ENCODE data around the gene MYLK. TPM values are rescaled to one million over a fixed set of nuclear protein-coding genes. Genes with fewer than 3 reads are reported as not detected.

MYLK gene
- total RNA-seq, 2 donors from 2014 or later, result 2.1 to 52.1 TPM

DNA sequence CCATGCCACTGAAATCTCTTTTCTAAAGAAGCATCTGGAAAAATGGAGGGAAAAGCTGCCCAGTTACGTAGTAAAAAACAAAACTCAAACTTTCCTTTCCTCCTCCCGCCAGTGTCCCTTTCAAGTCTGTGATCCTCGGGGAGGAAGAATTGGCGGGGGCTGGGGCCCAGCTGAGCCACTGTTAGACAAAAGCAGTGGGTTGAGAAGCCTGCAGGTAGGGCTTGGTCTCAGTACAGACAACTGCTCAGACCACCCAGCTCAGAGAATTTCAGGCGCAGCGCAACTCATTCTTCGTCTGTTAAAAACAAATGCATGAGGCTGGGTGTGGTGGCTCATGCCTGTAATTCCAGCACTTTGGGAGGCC, 117.1 kb downstream of the MYLK start:
- no peak for DNase-seq
- H3K9me3 ChIP-seq (ENCODE audit: control insufficient read depth, low read length, poor library complexity, severe bottlenecking), result no peaks in the 10 kb centered on the region
- H3K36me3 Mint-ChIP-seq (ENCODE audit: low read depth), result no peaks in the 10 kb centered on the region
- H3K4me3 Mint-ChIP-seq, result no peak overlapping the region
- ATAC-seq, result no peak
- peaks cover 40% of the 10 kb centered on the region for H3K27me3 Mint-ChIP-seq
- H3K27ac Mint-ChIP-seq, result no peak overlapping the region
- no peaks in the 10 kb centered on the region for H3K4me1 Mint-ChIP-seq

DNA sequence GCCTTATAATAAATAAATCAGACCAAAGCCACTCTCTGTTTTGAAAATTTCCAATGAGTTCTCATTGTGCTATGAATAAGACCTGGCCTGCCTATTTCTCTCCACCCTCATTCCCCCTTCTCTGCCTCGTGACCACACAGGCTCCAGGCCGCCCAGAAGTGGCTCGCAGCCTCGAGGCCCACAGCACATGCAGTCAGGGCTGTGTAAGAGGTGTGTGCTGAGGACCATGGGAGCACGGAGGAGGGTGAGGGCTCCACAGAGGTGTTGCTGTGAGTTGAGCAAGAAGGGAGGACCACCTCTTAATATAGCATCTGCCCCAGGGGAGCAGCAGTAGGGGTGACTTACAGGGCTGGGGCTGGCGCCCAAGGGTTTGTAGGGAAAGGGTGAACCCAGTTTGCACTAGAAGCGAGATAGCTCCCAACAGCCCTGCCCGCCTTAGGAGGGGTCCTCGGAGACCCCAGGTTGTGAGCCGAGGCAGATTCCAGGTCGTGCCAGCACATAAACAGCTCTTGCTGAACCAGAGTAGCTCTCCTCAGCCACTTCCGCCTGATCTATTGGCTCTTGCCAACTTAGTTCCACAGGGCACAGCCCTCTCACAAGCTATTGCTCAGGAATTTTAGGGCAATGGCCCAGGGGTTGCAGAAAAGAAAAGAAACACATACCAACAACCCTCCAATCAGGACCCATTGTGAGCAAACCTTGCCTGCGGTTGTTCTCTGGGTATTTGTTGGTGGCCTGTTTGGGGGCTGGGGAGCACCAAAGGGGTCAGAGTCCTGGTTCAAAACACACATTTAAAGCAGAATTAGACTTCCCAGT, 117.7 kb downstream of the MYLK start:
- H3K4me1 Mint-ChIP-seq, result no peaks in the 10 kb centered on the region
- H3K4me3 Mint-ChIP-seq, result no peak overlapping the region
- no peak overlapping the region for H3K27ac Mint-ChIP-seq
- ATAC-seq (no peak), DNase-seq (no peak)
- H3K9me3 ChIP-seq (ENCODE audit: control insufficient read depth, low read length, poor library complexity, severe bottlenecking), result no peaks in the 10 kb centered on the region
- no peaks in the 10 kb centered on the region for H3K36me3 Mint-ChIP-seq (ENCODE audit: low read depth)
- H3K27me3 Mint-ChIP-seq, result peaks cover 35% of the 10 kb centered on the region

DNA sequence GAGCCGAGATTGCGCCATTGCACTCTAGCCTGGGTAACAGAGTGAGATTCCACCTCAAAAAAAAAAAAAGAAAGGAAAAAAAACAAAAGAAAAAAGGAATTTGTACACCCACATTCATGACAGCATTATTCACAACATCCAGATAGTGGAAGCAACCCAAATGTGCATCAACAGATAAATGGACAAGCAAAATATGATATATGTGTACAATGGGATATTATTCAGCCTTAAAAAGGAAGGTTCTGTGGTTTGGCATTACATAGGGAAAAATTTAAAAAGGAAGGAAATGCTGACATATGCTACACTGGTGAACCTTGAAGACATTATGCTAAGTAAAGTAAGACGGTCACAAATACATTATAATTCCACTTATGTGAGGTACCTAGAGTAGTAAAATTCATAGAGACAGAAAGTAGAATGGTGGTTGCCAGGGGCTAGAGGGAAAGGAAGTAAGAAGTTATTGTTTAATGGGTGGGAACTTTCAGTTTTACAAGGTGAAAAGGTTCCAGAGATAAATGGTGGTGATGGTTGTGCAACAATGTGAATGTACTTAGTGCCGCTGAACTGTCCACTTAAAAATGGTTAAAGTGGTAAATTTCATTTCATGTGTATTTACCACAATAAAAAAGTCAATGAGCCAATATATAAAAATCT, 118.5 kb downstream of the MYLK start:
- H3K27ac Mint-ChIP-seq, result no peak overlapping the region
- DNase-seq, result no peak
- peaks cover 33% of the 10 kb centered on the region for H3K27me3 Mint-ChIP-seq
- no peak for ATAC-seq
- no peaks in the 10 kb centered on the region for H3K36me3 Mint-ChIP-seq (ENCODE audit: low read depth)
- H3K9me3 ChIP-seq (ENCODE audit: control insufficient read depth, low read length, poor library complexity, severe bottlenecking), result no peaks in the 10 kb centered on the region
- H3K4me3 Mint-ChIP-seq, result no peak overlapping the region
- H3K4me1 Mint-ChIP-seq, result no peaks in the 10 kb centered on the region

DNA sequence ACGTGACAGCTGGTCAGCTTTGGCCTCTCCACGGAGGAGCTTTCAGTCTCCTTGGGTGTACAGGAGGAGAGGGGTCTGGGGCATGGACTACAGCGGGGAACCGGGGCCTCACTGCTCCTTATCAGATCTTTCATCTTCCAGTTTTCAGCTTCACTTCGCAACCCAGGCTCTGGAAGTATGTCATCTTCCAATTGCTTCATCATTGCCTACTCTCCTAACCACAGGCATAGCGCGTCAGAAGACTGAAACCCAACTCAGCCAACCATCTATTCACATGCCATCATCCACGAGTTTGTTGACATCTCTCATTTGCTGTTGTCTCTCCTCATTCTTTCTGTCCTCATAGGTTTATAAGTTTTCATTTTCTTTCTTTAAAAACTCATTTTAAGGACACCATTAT, 119.5 kb downstream of the MYLK start:
- Mint-ChIP-seq H3K4me1 (no peaks in the 10 kb centered on the region), H3K27ac (no peak overlapping the region), H3K27me3 (peaks cover 36% of the 10 kb centered on the region), H3K36me3 (ENCODE audit: low read depth) (no peaks in the 10 kb centered on the region), H3K4me3 (no peak overlapping the region)
- no peaks in the 10 kb centered on the region for H3K9me3 ChIP-seq (ENCODE audit: control insufficient read depth, low read length, poor library complexity, severe bottlenecking)
- DNase-seq, result no peak
- no peak for ATAC-seq

DNA sequence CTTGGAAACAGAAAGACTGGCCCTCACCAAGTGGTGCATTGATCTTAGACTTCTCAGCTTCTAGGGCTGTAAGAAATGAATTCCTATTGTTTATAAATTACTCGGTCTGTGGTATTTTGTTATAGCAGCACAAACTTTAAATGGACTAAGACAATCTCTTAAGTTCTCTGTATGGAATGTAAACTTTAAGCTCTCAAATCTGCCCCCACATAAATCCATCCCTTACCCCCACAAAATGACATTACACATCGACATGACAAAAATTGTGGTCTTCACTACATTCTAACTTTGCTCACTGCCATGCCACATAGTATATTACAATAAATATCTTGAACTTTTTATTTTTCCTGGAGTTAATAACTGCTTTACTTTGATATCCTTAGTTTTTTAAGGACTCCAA, 121.3 kb downstream of the MYLK start:
- Mint-ChIP-seq H3K27me3 (peaks cover 44% of the 10 kb centered on the region), H3K4me3 (no peak overlapping the region), H3K36me3 (ENCODE audit: low read depth) (no peaks in the 10 kb centered on the region), H3K4me1 (no peaks in the 10 kb centered on the region), H3K27ac (no peak overlapping the region)
- no peaks in the 10 kb centered on the region for H3K9me3 ChIP-seq (ENCODE audit: control insufficient read depth, low read length, poor library complexity, severe bottlenecking)
- ATAC-seq, result no peak
- no peak for DNase-seq

DNA sequence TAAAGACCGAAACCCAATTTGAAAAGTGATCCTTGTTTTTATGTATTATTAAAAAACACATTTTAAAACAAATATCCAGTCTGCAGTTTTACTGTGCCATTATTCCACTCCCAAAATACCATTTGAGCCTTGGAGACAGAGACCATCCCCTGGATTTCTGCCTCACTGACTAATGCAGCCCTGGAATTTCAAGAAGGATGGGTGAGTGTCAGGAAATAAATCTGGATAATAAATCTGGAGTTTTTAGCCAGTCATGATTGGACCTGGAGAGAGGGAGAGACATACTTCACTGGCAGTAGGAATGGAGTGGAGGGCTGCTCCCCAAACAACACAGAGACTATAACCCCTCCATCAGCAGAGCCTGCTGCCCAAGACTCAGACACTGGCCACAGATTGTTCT, 123.3 kb downstream of the MYLK start:
- Mint-ChIP-seq H3K36me3 (ENCODE audit: low read depth) (no peaks in the 10 kb centered on the region), H3K4me1 (peaks cover 2% of the 10 kb centered on the region), H3K27ac (no peak overlapping the region), H3K27me3 (peaks cover 47% of the 10 kb centered on the region), H3K4me3 (no peak overlapping the region)
- DNase-seq, result no peak
- ATAC-seq, result no peak
- no peaks in the 10 kb centered on the region for H3K9me3 ChIP-seq (ENCODE audit: control insufficient read depth, low read length, poor library complexity, severe bottlenecking)

DNA sequence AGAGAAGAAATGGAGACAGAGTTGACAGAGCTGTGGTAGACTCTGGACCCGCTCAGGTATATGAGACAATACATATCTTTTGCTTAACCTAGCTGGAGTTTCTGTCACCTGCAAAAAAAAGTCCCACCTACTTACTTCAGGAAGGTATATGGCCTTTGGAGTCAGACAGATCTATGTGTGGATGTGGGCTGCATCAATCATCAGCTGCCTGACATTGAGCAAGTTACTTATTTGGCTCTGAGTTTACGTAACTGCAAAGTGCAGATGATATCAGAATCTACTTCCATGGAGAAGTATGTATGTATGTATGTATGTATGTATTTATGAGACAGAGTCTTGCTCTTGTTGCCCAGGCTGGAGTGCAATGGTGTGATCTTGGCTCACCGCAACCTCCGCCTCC, 124.3 kb downstream of the MYLK start:
- peaks cover 40% of the 10 kb centered on the region for H3K27me3 Mint-ChIP-seq
- ATAC-seq (no peak), DNase-seq (no peak)
- H3K9me3 ChIP-seq (ENCODE audit: control insufficient read depth, low read length, poor library complexity, severe bottlenecking), result no peaks in the 10 kb centered on the region
- no peak overlapping the region for H3K4me3 Mint-ChIP-seq
- peaks cover 2% of the 10 kb centered on the region for H3K4me1 Mint-ChIP-seq
- H3K36me3 Mint-ChIP-seq (ENCODE audit: low read depth), result no peaks in the 10 kb centered on the region
- no peak overlapping the region for H3K27ac Mint-ChIP-seq

DNA sequence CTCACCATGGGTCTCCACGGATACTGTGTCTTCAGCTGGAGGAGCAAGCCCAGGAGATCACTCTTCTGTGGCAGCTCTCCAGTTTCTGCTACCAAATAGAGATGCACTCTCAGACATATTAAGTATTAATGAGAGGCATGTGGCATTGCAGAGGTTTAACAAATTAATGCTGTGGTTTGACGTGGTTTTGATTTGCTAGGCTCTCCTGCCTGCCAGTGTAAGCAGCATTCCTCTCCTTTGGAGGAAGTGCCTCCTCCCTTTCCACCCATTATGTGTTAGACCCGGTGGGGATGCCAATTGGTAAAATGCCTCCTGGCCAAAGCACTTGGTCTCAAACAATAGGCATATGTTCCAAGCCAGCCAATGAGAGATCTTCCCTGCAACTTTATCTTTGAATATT, 124.8 kb downstream of the MYLK start:
- no peaks in the 10 kb centered on the region for H3K9me3 ChIP-seq (ENCODE audit: control insufficient read depth, low read length, poor library complexity, severe bottlenecking)
- peaks cover 36% of the 10 kb centered on the region for H3K27me3 Mint-ChIP-seq
- H3K36me3 Mint-ChIP-seq (ENCODE audit: low read depth), result no peaks in the 10 kb centered on the region
- H3K4me3 Mint-ChIP-seq, result no peak overlapping the region
- H3K27ac Mint-ChIP-seq, result no peak overlapping the region
- ATAC-seq (no peak), DNase-seq (no peak)
- peaks cover 2% of the 10 kb centered on the region for H3K4me1 Mint-ChIP-seq

DNA sequence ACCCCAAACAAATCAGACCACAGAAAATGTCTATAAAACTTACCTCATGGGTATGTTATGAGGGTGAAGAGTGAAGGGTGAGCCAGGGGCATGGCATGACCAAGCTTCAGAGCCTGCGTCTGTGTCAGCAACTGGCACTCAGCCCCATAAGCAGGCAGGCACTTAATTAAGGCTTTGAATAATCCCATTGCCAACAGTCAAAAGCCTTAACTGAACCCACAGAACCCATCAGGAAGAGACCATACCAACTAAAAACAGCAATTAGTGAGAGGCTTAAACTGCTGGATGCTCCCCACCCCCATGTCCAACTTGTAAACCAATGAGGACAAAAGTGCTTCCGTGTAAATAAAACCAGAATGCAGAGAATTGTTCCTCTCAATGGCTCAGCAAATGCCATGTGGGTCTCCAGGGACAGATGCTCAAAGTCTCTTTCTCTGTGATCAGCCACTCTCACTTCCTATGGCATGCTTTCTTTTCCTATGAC, 126.0 kb downstream of the MYLK start:
- DNase-seq, result no peak
- peaks cover 2% of the 10 kb centered on the region for H3K4me1 Mint-ChIP-seq
- H3K27me3 Mint-ChIP-seq, result peaks cover 36% of the 10 kb centered on the region
- H3K36me3 Mint-ChIP-seq (ENCODE audit: low read depth), result no peaks in the 10 kb centered on the region
- H3K4me3 Mint-ChIP-seq, result no peak overlapping the region
- H3K9me3 ChIP-seq (ENCODE audit: control insufficient read depth, low read length, poor library complexity, severe bottlenecking), result no peaks in the 10 kb centered on the region
- no peak overlapping the region for H3K27ac Mint-ChIP-seq
- no peak for ATAC-seq

DNA sequence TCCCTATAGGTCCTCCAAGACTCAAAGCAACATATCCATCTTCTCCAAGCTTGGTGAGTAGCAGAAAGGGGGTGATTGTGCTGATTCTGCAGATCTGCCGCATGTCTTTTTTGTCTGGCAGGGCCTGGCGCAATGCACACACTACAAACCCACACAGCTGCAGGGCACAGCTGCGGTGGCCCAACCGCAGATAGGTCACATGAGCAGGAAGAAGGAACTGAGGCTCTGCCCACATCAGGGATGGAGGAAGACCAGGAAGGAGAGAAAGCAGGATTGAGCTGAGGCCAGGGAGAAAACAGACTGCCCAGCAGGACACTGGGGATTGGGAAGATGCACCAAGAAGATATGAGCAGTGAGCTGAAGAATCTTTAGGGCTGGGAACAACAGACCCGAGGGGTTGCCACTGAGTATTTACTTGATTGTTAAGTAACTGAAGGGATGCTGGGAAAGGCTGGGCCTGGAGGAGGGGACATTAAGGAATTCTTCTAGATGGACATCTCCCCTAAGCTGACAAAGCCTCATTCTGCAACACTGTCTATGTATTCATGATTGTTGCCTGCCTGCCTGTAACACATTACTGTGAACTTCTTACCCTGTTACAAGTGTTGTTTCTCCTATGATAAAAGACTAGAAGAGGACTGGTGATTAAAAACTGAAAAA, 126.7 kb downstream of the MYLK start:
- H3K9me3 ChIP-seq (ENCODE audit: control insufficient read depth, low read length, poor library complexity, severe bottlenecking), result no peaks in the 10 kb centered on the region
- DNase-seq (no peak), ATAC-seq (no peak)
- Mint-ChIP-seq H3K27ac (no peak overlapping the region), H3K27me3 (peaks cover 31% of the 10 kb centered on the region), H3K4me3 (peak overlapping the region; percentile 1), H3K36me3 (ENCODE audit: low read depth) (no peaks in the 10 kb centered on the region), H3K4me1 (peaks cover 2% of the 10 kb centered on the region)

DNA sequence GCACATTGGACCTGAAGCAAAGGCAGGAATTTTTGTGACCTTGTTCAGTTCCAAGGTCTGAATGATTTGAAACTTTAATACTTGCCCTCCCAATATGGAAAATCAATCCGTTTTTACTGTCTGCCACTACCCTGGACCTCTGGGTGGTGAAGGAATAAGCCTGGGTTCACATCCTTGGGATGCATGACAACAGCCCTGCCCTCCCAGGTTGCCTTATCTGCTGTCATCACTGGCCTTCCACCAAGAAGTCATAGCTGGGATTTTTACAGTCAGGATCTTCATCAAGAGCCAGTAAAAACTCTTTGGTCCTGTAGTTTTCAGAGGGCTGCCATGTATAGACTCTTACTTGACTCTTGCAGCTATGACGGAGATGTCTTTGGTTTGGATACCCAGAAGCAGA, 128.6 kb downstream of the MYLK start:
- no peak overlapping the region for H3K4me3 Mint-ChIP-seq
- no peak for DNase-seq
- no peaks in the 10 kb centered on the region for H3K9me3 ChIP-seq (ENCODE audit: control insufficient read depth, low read length, poor library complexity, severe bottlenecking)
- peaks cover 4% of the 10 kb centered on the region for H3K4me1 Mint-ChIP-seq
- peaks cover 3% of the 10 kb centered on the region for H3K36me3 Mint-ChIP-seq (ENCODE audit: low read depth)
- no peak for ATAC-seq
- peaks cover 36% of the 10 kb centered on the region for H3K27me3 Mint-ChIP-seq
- H3K27ac Mint-ChIP-seq, result no peak overlapping the region

DNA sequence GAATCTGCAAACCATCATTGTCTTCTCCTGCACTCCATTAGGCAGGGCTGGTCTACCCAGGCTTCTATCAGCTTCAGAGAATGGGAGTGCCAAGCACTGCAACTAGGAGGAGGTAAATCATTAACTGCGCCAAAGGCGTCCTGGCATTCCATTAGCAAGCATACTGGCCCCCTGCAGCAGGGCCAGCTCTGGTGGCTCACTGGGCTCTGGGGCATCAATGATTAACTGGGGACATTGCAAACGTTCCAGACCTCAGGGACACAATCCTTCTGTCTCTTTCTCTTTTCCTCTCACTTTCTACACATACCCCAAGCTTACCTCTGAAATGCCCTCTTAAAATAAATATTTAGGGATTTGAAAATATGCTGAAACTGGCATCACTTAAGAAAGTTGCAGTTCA, 129.0 kb downstream of the MYLK start:
- no peak overlapping the region for H3K27ac Mint-ChIP-seq
- peaks cover 3% of the 10 kb centered on the region for H3K36me3 Mint-ChIP-seq (ENCODE audit: low read depth)
- H3K9me3 ChIP-seq (ENCODE audit: control insufficient read depth, low read length, poor library complexity, severe bottlenecking), result no peaks in the 10 kb centered on the region
- no peak for DNase-seq
- H3K27me3 Mint-ChIP-seq, result peaks cover 39% of the 10 kb centered on the region
- H3K4me1 Mint-ChIP-seq, result peaks cover 4% of the 10 kb centered on the region
- no peak for ATAC-seq
- no peak overlapping the region for H3K4me3 Mint-ChIP-seq

DNA sequence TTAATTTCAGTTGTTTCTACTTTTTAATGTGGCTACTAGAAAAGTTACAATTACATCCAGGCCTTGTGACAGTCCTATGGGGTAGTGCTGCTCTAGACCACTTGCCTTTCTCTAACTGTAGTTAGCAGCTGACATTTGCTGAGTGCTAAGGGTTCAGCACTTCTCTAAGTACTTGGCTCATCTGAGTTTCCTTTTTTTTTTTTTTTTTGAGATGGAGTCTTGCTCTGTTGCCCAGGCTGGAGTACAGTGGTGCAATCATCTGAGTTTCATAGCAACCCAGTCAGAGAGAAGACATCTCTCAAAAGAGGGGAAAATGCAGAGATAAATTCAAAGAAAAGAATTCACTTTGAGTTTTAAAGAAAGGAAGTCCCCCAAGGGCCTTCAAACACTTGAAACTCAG, 130.8 kb downstream of the MYLK start:
- Mint-ChIP-seq H3K27ac (no peak overlapping the region), H3K27me3 (peaks cover 23% of the 10 kb centered on the region), H3K4me3 (no peak overlapping the region), H3K4me1 (peaks cover 4% of the 10 kb centered on the region), H3K36me3 (ENCODE audit: low read depth) (peaks cover 3% of the 10 kb centered on the region)
- no peak for ATAC-seq
- no peak for DNase-seq
- H3K9me3 ChIP-seq (ENCODE audit: control insufficient read depth, low read length, poor library complexity, severe bottlenecking), result no peaks in the 10 kb centered on the region
